Heart left ventricle (tissue), 13 donors: ENCODE measurements around the gene GSTM4.

ENCODE experiments used
- CTCF ChIP-seq, 12 donors: fragments of 200-600 bp; sonication (generic) in 4 of 12; IDR thresholded peaks; one replicate each; pipeline versions ENCODE4 v1.5.0 to v1.8.0; 2018 to 2022; ENCODE audit warnings: antibody characterized with exemption in 12 of 12, mild to moderate bottlenecking in 5 of 12
- POLR2A ChIP-seq, 2 donors: fragments of 450-650 bp; IDR thresholded peaks; one replicate each; pipeline ENCODE4 v1.6.1; 2017; ENCODE audit warnings: antibody characterized with exemption in 2 of 2, mild to moderate bottlenecking in 2 of 2, moderate library complexity in 2 of 2
- donor health status: ischemic (EF 13 %, LVEDD 7.1; RV severe dilation, severe dysfunction).
- donor health status: DM: no; HTN: yes; CAD: no.
- donor health status: DM: no; HTN: no; CAD: no.
- donor health status: ischemic (EF 25% LVEDD 6.9; RV normal size, moderate dysfunction).
- donor health status: ischemic (EF 25% LVEDD 5.7; RV mildly dilated, moderate dysfunction).
- donor health status: ischemic (EF 35%, LVEDD 5.7; RV mildly dilated, moderate dysfunction).
- donor health status: nonischemic (EF 11% LVEDD 7.7; RV severe dilation, severe dysfunction).
- donor health status: DM: yes; HTN: yes; CAD: no.
- donor health status: PGD.
- donor health status: ischemic (EF 29% LVEDD 5.4; RV normal size, mild dysfunction).
- donor health status: nonischemic (EF 23%, LVEDD 6.1; RV moderate dilation, normal function).

DNA sequence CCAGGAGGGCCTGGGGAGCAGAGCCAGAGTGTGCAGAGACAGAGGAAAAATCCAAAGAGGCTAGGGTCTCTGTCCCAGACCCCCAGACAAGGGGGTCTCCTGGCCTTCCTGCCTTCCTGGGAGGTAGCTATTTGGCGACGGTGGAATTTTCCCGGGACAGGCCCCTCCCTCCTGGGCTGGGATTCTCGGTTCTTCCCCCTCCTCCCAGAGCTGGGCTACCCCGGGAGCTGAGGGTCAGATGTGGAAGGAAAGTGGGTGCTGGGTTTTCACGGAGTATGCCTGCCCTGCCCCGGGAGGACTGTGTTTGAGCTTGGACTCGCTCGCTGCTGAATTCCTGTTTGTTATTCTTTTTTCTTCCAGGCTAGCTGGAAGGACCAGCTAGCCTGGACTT lies 35.5 kb upstream of the GSTM4 start:
- TF ChIP-seq CTCF (IDR thresholded peaks at IDR 0.05) = no peak
- no peak for TF ChIP-seq POLR2A (IDR thresholded peaks at IDR 0.05)
